ENCODE data around the gene RPS6KA5.

GRCh38 chr14:90979515-90979914, 80.9 kb downstream of the RPS6KA5 start:
- TF ChIP-seq CTCF (IDR thresholded peaks at IDR 0.05) = no peak
- TF ChIP-seq POLR2A (IDR thresholded peaks at IDR 0.05) = no peak

All from uterus (tissue), 2 donors.